Psoas muscle (tissue), 8 donors: ENCODE results near the gene GLOD5. TPM values are rescaled to one million over a fixed set of nuclear protein-coding genes. Genes with fewer than 3 reads are reported as not detected.

ENCODE experiments used
- ATAC-seq, 4 donors: fragments of 200-7000 bp; cut with Tn5 transposase; one replicate each; pipeline ENCODE4 v1.9.1; 2020; ENCODE audit warnings: moderate library complexity in 3 of 4, mild to moderate bottlenecking in 2 of 4
- DNase-seq, 2 donors: peaks; one replicate each; pipeline ENCODE4 v3.0.0-alpha.2; 2020
- H3K27ac ChIP-seq: fragments of 200-600 bp; one replicate; pipeline ENCODE4 v1.8.0; 2022
- H3K27me3 ChIP-seq, 3 donors: fragments of 200-600 bp in 1 of 3; one replicate each; pipeline versions ENCODE4 v1.6.1 to v1.8.0; 2013 to 2022; ENCODE audit warnings: low read length in 2 of 3, mild to moderate bottlenecking in 2 of 3, moderate library complexity in 1 of 3; ENCODE audit not compliant: insufficient read depth in 3 of 3
- H3K36me3 ChIP-seq, 2 donors: fragments of 200-600 bp in 1 of 2; one replicate each; pipeline versions ENCODE4 v1.6.1 to v1.8.0; 2013 to 2022; ENCODE audit warnings: low read depth in 1 of 2, mild to moderate bottlenecking in 1 of 2, moderate library complexity in 1 of 2; ENCODE audit not compliant: insufficient read depth in 1 of 2
- H3K4me1 ChIP-seq: fragments of 200-600 bp; one replicate; pipeline ENCODE4 v1.8.0; 2022
- H3K4me3 ChIP-seq: fragments of 200-600 bp; one replicate; pipeline ENCODE4 v1.8.0; 2022; ENCODE audit warnings: mild to moderate bottlenecking
- H3K9me3 ChIP-seq: fragments of 200-600 bp; one replicate; pipeline ENCODE4 v1.8.0; 2022
- WGBS, 3 donors: extraction: QIAGEN DNeasy Blood & Tissue Kit; methylation state at CpG; one replicate each; pipeline versions ENCODE4 v1.1.6 to v1.1.7; 2013; 5-methylcytosine and 5-hydroxymethylcytosine counted together
- intact Hi-C, 2 donors: fragments of 100-400 bp; cut with DNase I; formaldehyde crosslinking; loops; one replicate each; pipeline versions ENCODE4 v1.11.0 to v1.14.2; 2022
- polyA plus RNA-seq, 3 donors: library from polyadenylated mRNA; stranded (reverse); fragments of 200-250 nt; gene quantifications; one replicate each; pipeline ENCODE4 v1.2.3, GENCODE V29; 2013
- total RNA-seq, 4 donors: library from RNA; stranded (reverse); fragmentation: NEBNext Ultra II Directional in 2 of 4; extraction: Animal tissue kit (Norgen Biotek cat#: 25700) in 2 of 4; gene quantifications; one replicate each; pipeline versions ENCODE4 v1.2.1 to v1.2.4, GENCODE V29; 2021 to 2023
- TF ChIP-seq, protein P1 (sequence below): fragments of 200-600 bp; IDR thresholded peaks from one replicate; pipeline ENCODE4 v1.8.0; 2022; ENCODE audit warnings: antibody characterized with exemption
- donor health status: healthy with polysubstance abuse.
- donor health status: DM: no; HTN: no; CAD: no; lungs with moderate emphysema.
- donor health status: Bipolar disorder and iron deficiency.
- donor health status: healthy.
- donor health status: DM: yes; HTN: yes; CAD: no.
- donor health status: DM: no; HTN: no; CAD: no.
- donor health status: DM: no; HTN: no; CAD: no.
- donor health status: DM: yes; HTN: yes; CAD: no.

Gene GLOD5
- total and polyA plus RNA-seq, 7 donors, result not detected

DNA sequence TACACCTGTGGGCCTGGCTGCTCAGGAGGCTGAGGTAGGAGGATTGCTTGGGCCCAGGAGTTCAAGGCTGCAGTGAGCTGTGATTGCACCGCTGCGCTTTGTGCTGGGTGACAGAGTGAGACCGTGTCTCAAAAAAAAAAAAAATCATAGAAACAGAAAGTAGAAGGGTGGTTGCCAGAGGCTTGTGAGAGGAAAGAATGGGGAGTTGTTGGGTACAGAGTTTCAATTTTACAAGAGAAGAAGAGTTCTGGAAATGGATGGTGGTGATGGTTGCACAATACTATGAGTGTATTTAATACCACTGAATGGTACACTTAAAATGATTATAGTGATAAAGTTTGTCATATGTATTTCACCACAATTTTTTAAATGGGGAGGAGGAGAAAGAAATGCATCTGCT is 10.2 kb upstream of the GLOD5 start:
- intact Hi-C loops, result no loop called here
- Histone ChIP-seq H3K27me3 (peaks cover 0 to 13% (median 0%) of the 10 kb centered on the region in 3 donors), H3K4me1 (no peaks in the 10 kb centered on the region), H3K4me3 (no peak overlapping the region), H3K9me3 (no peaks in the 10 kb centered on the region), H3K36me3 (no peaks in the 10 kb centered on the region), H3K27ac (no peak overlapping the region)
- ATAC-seq, result no peak
- DNase-seq, result no peak
- 80 to 91% (median 83%) methylated on average over 3 of the region's 3 CpGs for WGBS, 3 donors
- TF ChIP-seq, protein P1, sequence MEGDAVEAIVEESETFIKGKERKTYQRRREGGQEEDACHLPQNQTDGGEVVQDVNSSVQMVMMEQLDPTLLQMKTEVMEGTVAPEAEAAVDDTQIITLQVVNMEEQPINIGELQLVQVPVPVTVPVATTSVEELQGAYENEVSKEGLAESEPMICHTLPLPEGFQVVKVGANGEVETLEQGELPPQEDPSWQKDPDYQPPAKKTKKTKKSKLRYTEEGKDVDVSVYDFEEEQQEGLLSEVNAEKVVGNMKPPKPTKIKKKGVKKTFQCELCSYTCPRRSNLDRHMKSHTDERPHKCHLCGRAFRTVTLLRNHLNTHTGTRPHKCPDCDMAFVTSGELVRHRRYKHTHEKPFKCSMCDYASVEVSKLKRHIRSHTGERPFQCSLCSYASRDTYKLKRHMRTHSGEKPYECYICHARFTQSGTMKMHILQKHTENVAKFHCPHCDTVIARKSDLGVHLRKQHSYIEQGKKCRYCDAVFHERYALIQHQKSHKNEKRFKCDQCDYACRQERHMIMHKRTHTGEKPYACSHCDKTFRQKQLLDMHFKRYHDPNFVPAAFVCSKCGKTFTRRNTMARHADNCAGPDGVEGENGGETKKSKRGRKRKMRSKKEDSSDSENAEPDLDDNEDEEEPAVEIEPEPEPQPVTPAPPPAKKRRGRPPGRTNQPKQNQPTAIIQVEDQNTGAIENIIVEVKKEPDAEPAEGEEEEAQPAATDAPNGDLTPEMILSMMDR, result no peak

DNA sequence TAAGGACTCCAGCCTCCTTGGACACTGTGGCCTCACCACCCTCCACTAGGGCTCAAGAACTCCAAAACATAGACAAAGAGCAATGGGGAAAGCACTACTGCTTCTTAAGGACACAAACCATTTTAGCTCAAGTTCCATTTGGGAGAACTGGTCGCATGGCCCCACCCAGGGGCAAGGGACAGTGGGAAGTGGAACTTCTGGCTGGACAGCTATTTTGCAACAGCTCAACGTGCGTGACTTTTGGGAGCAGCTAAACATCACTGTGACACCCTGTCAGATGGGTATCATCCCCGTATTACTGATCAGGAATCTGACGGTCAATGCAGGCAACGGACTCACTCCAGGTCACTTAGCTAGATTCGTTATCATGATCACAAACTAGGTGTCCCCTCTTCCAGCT is 9.0 kb upstream of the GLOD5 start:
- H3K9me3 ChIP-seq, result no peaks in the 10 kb centered on the region
- TF ChIP-seq, protein P1, result no peak
- H3K27me3 ChIP-seq, result peaks cover 0 to 13% (median 0%) of the 10 kb centered on the region in 3 donors

DNA sequence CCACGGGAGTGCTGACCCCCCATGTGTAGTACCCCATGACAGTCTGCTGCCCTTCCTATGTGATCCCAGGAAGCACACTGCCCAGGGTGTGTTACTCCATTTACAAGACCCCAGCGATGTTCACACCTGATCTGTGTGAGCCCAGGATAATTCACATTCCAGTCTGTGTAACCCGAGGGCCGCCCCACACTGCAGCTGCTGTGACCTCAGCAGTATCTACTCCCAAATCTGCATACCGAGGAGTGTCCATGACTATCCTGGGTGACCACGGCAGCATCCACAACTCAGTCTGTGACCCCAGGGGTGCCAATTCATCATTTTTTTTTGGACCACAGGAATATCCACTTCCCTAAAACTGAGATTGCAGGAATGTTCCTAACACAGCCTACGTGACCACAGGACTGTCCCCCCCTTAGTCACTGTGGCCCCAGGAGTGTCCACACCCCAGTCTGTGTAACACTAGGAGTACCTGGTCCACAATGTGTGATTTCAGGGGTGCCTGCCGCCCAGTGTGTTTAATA is 7.8 kb upstream of the GLOD5 start:
- H3K27me3 ChIP-seq, result peaks cover 0 to 13% (median 0%) of the 10 kb centered on the region in 3 donors
- ATAC-seq, result no peak
- no peak overlapping the region for H3K27ac ChIP-seq
- 56 to 59% (median 59%) methylated on average over 8 of the region's 8 CpGs for WGBS, 3 donors
- H3K4me1 ChIP-seq, result no peaks in the 10 kb centered on the region
- H3K36me3 ChIP-seq, result no peaks in the 10 kb centered on the region
- intact Hi-C loops, result no loop called here
- H3K9me3 ChIP-seq, result no peaks in the 10 kb centered on the region
- no peak for DNase-seq
- H3K4me3 ChIP-seq, result no peak overlapping the region
- TF ChIP-seq, protein P1, result no peak

More for the DNA sequence above, 9.0 kb upstream of the GLOD5 start:
- H3K27ac ChIP-seq, result no peak overlapping the region
- H3K4me3 ChIP-seq, result no peak overlapping the region
- H3K36me3 ChIP-seq, result no peaks in the 10 kb centered on the region
- WGBS, 3 donors, result 71 to 75% (median 72%) methylated on average over 7 of the region's 7 CpGs
- ATAC-seq (no peak), DNase-seq (no peak)
- H3K4me1 ChIP-seq, result no peaks in the 10 kb centered on the region
- intact Hi-C loops, result no loop called here

DNA sequence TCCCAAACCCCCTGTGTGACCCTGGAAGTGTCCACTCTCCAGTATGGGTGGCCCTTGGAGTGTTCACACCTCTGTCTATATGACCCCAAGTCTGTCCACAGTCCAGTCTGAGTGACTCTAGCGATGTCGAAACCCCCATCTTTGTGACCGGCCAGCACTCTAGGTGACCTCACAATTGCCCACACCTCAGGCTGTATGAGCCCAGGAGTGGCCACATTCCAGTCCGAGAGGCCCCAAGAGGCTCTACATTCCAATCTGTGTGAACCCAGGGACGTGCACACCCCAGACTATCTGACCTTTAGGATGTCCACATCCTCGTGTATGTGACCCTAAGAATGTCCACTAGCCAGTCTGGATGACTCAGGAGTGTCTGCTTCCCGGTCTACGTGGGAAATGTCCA is 7.3 kb upstream of the GLOD5 start:
- H3K36me3 ChIP-seq, result no peaks in the 10 kb centered on the region
- no peak overlapping the region for H3K4me3 ChIP-seq
- no peaks in the 10 kb centered on the region for H3K9me3 ChIP-seq
- H3K4me1 ChIP-seq, result no peaks in the 10 kb centered on the region
- 64 to 73% (median 68%) methylated on average over 8 of the region's 8 CpGs for WGBS, 3 donors
- ATAC-seq (no peak), DNase-seq (no peak)
- intact Hi-C loops, result no loop called here
- no peak overlapping the region for H3K27ac ChIP-seq
- peaks cover 0 to 13% (median 0%) of the 10 kb centered on the region in 3 donors for H3K27me3 ChIP-seq
- TF ChIP-seq, protein P1, result no peak

DNA sequence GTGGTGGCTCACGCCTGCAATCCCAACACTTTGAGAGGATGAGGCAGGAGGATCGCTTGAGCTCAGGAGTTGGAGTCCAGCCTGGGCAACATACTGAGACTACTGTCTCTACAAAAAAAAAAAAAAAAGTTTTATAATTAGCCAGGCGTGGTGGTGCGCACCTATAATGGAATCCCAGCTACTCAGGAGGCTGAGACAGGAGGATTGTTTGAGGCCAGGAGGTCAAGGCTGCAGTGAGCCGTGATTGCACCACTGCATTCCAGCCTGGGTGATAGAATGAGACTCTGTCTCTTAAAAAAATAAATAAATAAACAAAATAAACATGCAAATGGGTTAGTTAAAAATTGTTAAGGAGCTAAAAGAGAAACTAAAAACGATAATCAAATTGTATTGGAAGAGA is 7.7 kb downstream of the GLOD5 start:
- intact Hi-C loops, result no loop called here
- Histone ChIP-seq H3K27ac (no peak overlapping the region), H3K4me3 (no peak overlapping the region), H3K36me3 (no peaks in the 10 kb centered on the region), H3K4me1 (no peaks in the 10 kb centered on the region), H3K27me3 (peaks cover 0 to 15% (median 0%) of the 10 kb centered on the region in 3 donors), H3K9me3 (no peaks in the 10 kb centered on the region)
- ATAC-seq, result no peak
- DNase-seq, result no peak
- WGBS, 3 donors, result 81 to 88% (median 83%) methylated on average over 6 of the region's 6 CpGs
- TF ChIP-seq, protein P1, result no peak
